T1000 (cell line): ENCODE data around the gene JPH4.

Experiments
- DNase-seq: peaks from one replicate; lab custom pipeline; 2025; ENCODE audit warnings: mixed read lengths; lab: John Stamatoyannopoulos, UW

The JPH4 gene

DNA sequence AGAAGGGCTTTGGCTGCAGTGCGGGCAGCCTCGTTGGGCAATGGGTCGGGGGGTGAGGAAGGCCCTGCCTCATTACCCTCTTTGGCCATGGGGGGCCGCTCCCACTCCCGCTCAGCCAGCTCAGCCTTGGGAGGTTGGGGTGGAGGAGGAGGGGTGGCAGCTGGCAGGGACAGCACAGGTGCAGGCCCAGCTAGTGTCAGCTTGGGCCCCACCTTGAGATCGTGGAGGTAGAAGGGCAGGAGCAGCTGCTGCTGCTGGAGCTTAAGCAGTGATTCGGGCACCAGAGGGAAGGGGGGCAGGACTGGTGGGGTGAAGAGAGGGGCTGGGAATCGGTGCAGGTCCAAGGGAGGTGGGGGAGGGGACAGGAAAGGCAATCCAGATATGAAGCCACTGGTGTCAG is 53.0 kb downstream of the JPH4 start:
- DNase-seq, result no peak

DNA sequence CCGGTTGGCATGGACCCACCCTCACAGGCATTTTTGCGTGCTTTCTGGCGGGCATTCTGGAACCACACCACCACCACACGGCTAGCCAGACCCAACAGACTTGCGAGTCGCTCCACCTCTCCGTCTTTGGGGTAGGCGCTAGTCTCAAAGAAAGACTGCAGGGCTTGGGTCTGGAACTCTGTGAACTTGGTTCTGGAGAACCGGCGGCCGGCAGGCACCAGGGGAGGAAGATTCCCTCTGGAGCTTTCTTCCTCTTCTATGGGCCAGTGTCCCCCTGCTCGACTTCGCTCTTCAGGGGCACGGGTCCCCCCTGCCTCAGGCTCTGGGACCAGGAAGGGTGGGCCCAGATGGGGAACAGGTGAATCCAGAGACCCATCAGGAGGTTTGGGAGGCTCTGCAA is 53.6 kb downstream of the JPH4 start:
- no peak for DNase-seq

- DNase-seq, result no peak
These were observed 55.2 kb downstream of the JPH4 start for GRCh38 chr14:23523229-23524016.

GRCh38 chr14:23522643-23523198 is 55.9 kb downstream of the JPH4 start:
- no peak for DNase-seq

GRCh38 chr14:23521785-23522640 is 56.6 kb downstream of the JPH4 start:
- DNase-seq, result no peak

- no peak for DNase-seq
These were observed 57.6 kb downstream of the JPH4 start for GRCh38 chr14:23520899-23521533.

DNA sequence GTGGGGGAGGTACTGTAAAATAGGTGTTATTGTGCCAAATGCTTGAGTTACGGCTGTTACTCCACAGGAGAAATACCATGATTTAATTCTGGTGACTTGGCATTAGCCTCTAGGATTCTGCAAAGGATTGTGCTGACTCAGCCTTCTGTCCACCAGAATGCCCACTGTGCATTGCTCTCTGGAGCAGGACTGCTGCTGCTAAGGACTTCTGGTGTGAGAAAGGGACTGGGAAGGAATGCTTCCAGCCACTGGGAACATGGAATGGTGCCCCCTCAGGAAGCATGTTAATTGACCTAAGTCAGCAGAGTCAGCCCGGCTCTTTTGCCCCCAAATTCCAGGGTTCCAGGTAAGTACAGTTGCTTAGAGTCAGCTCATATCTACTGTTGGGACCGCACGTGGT is 59.9 kb downstream of the JPH4 start:
- no peak for DNase-seq
